Body of pancreas (tissue), 4 donors: ENCODE data around the gene TTLL1.

ENCODE experiments used
- CTCF ChIP-seq, 7 experiments: fragments of 450-650 bp in 4 of 7; fragments of 200-600 bp in 3 of 7; sonication (generic) in 3 of 7; IDR thresholded peaks; one replicate each; pipeline ENCODE4 v1.5.1; 2016 to 2019; ENCODE audit warnings: antibody characterized with exemption in 7 of 7
- POLR2A ChIP-seq, 3 donors: fragments of 450-650 bp; IDR thresholded peaks; one replicate each; pipeline ENCODE4 v1.6.1; 2016; ENCODE audit warnings: antibody characterized with exemption in 3 of 3, mild to moderate bottlenecking in 2 of 3

GRCh38 chr22:43085658-43086606 lies 3.3 kb downstream of the TTLL1 start:
- TF ChIP-seq CTCF (IDR thresholded peaks at IDR 0.05) (no peak), POLR2A (IDR thresholded peaks at IDR 0.05) (no peak)
